A673 (cell line): ENCODE data around the gene CYSRT1. TPM values are rescaled to one million over a fixed set of nuclear protein-coding genes. Genes with fewer than 3 reads are reported as not detected.

ENCODE experiments used
- Bru-seq: library from RNA; stranded (reverse); fragments of 400-500 nt; gene quantifications from one replicate; lab custom pipeline; 2021; lab: Mats Ljungman, UMichigan
- BruChase-seq, 2 experiments: library from RNA; stranded (reverse); fragments of 400-500 nt; gene quantifications; one replicate each; lab custom pipeline; 2021; lab: Mats Ljungman, UMichigan
- BruUV-seq: library from RNA; stranded (reverse); fragments of 400-500 nt; replicated peaks from 2 replicates; lab custom pipeline; 2021; lab: Mats Ljungman, UMichigan
- CTCF ChIA-PET: fragments of 300-600 bp; sonication (Branson Sonifier 250); formaldehyde crosslinking; loops from one replicate; lab custom pipeline; 2022; ENCODE audit warnings: antibody characterized with exemption; lab: Charles Lee
- POLR2A ChIA-PET: fragments of 300-600 bp; sonication (Branson Sonifier 250); formaldehyde crosslinking; loops from one replicate; lab custom pipeline; 2022; ENCODE audit warnings: antibody characterized with exemption; ENCODE audit not compliant: low non-redundant PET; lab: Charles Lee
- DNase-seq: peaks from one replicate; pipeline ENCODE4 v3.0.0-alpha.2; 2015; ENCODE audit warnings: low spot score
- H3K27ac ChIP-seq: fragments of 200-600 bp; sonication (generic); 2 replicates; pipeline ENCODE4 v1.5.1; 2016; ENCODE audit warnings: mixed run types, low read depth, mild to moderate bottlenecking, mixed read lengths, antibody characterized with exemption, low read length; ENCODE audit not compliant: poor library complexity, severe bottlenecking
- H3K27me3 ChIP-seq: fragments of 200-600 bp; sonication (generic); replicated peaks from 2 replicates; pipeline ENCODE4 v1.6.1; 2017; ENCODE audit warnings: mixed run types, low read depth, mild to moderate bottlenecking, mixed read lengths, antibody characterized with exemption, low read length; ENCODE audit not compliant: insufficient read depth, poor library complexity
- H3K36me3 ChIP-seq: fragments of 200-600 bp; sonication (generic); 2 replicates; pipeline ENCODE4 v1.6.1; 2016; ENCODE audit warnings: mixed run types, mild to moderate bottlenecking, mixed read lengths, antibody characterized with exemption, low read length; ENCODE audit not compliant: insufficient read depth, poor library complexity, severe bottlenecking
- H3K4me1 ChIP-seq: fragments of 200-600 bp; sonication (generic); 2 replicates; pipeline ENCODE4 v1.6.1; 2017; ENCODE audit warnings: mixed run types, mild to moderate bottlenecking, mixed read lengths, antibody characterized with exemption, low read length; ENCODE audit not compliant: insufficient read depth, poor library complexity, severe bottlenecking
- H3K4me3 ChIP-seq: fragments of 200-600 bp; sonication (generic); 2 replicates; pipeline ENCODE4 v1.5.1; 2016; ENCODE audit warnings: low read depth, mixed run types, mild to moderate bottlenecking, mixed read lengths, low read length; ENCODE audit not compliant: poor library complexity, severe bottlenecking
- H3K9me3 ChIP-seq: fragments of 200-600 bp; sonication (generic); 2 replicates; pipeline ENCODE4 v1.6.1; 2016; ENCODE audit warnings: mixed run types, low read depth, mild to moderate bottlenecking, mixed read lengths, antibody characterized with exemption, low read length; ENCODE audit not compliant: poor library complexity, severe bottlenecking
- CTCF ChIP-seq: fragments of 300-800, 200-600 bp; sonication (generic); conservative IDR thresholded peaks from 2 replicates; pipeline ENCODE4 v1.5.1; 2017; ENCODE audit warnings: low read depth, mild to moderate bottlenecking, antibody characterized with exemption, low read length, moderate library complexity, mixed read lengths
- EZH2 ChIP-seq: fragments of 200-600 bp; sonication (generic); IDR thresholded peaks from 2 replicates; pipeline ENCODE4 v1.6.1; 2017; ENCODE audit warnings: borderline replicate concordance, low read depth, mild to moderate bottlenecking, mixed read lengths, antibody characterized with exemption, low read length; ENCODE audit not compliant: poor library complexity, severe bottlenecking
- intact Hi-C: fragments of 100-400 bp; cut with micrococcal nuclease; formaldehyde crosslinking; loops from one replicate; pipeline ENCODE4 v1.10.0; 2022; ENCODE audit not compliant: unreplicated experiment
- long read RNA-seq: library from polyadenylated mRNA; stranded (forward); transcript quantifications from one replicate; pipeline ENCODE4 v2.0.0, GENCODE V29; 2022
- total RNA-seq: library from RNA; stranded (reverse); gene quantifications from 2 replicates; pipeline ENCODE4 v1.2.3, GENCODE V29; 2021

CYSRT1 gene
- total RNA-seq (0.37 TPM in 1 of 2 replicates, not detected in the other), Bru-seq, nascent RNA (not detected), BruChase-seq, experiment 1, labeled RNA remaining after a 2-hour chase (percentile 26 among the genes with signal in this experiment), BruChase-seq, experiment 2, labeled RNA remaining after a 6-hour chase (percentile 31 among the genes with signal in this experiment)
- long read RNA-seq, partial matches to known transcripts = 0 of 2 reads
- long read RNA-seq, other reads (novel, unspliced or antisense) = 0 of 2 reads

GRCh38 chr9:137224830-137225694 is at the start of gene CYSRT1:
Gene CYSRT1 (plus strand): TSS chr9:137225174. CDS start chr9:137225622, 448 bp downstream.
- TF ChIP-seq EZH2 = no peak
- no peak for TF ChIP-seq CTCF
- DNase-seq = no peak
- intact Hi-C loops = loop anchor here (5.0 kb wide), 1 partner anchor 433 kb away; the partner anchor contains the start of gene TMEM141
- BruUV-seq = no TSS peak
- ChIA-PET CTCF (interaction anchor here (0.5 to 1.0 kb wide), 3 partner anchors 49 to 207 kb away, joined by 3 to 7 read pairs (median 3); no protein-coding TSS in a partner anchor), POLR2A (no interaction called here)
- Histone ChIP-seq H3K9me3 (no peaks in the 10 kb centered on the region), H3K4me1 (peaks cover 9% of the 10 kb centered on the region), H3K27ac (peak within 1 kb of the TSS; percentile 87), H3K4me3 (peak within 1 kb of the TSS; percentile 72), H3K36me3 (no peaks in the 10 kb centered on the region), H3K27me3 (no peaks in the 10 kb centered on the region)

- no peaks in the 10 kb centered on the region for H3K9me3 ChIP-seq
- ChIA-PET POLR2A (no interaction called here), CTCF (interaction anchor here (1.3 to 1.6 kb wide), 2 partner anchors 46 to 57 kb away, joined by 6 to 8 read pairs; no protein-coding TSS in a partner anchor)
- peaks cover 10% of the 10 kb centered on the region for H3K27me3 ChIP-seq
- H3K4me1 ChIP-seq = peaks cover 3% of the 10 kb centered on the region
- no peak overlapping the region for H3K4me3 ChIP-seq
- peak; percentile 56 for TF ChIP-seq CTCF
- no peak for TF ChIP-seq EZH2
- H3K36me3 ChIP-seq = no peaks in the 10 kb centered on the region
- no peak overlapping the region for H3K27ac ChIP-seq
- no peak for DNase-seq
- no TSS peak for BruUV-seq
- intact Hi-C loops = no loop called here
These were observed 49.5 kb upstream of the CYSRT1 start for GRCh38 chr9:137175345-137175961.
